HEK293 (cell line): Measurements from ENCODE around the gene RALGAPA2.

Experiments used
- CTCF ChIA-PET: fragments of 350-600 bp; formaldehyde crosslinking; extraction: SDS; loops from one replicate; lab custom pipeline; 2021; ENCODE audit warnings: antibody characterized with exemption; lab: Yijun Ruan, JAX
- POLR2A ChIA-PET: fragments of 300-600 bp; formaldehyde crosslinking; extraction: SDS; loops from one replicate; lab custom pipeline; 2020; ENCODE audit warnings: antibody characterized with exemption, inconsistent platforms; lab: Yijun Ruan, JAX
- H3K27ac ChIP-seq: fragments of 200-500 bp; sonication (Bioruptor generic); 2 replicates; pipeline ENCODE4 v1.5.1; 2014; ENCODE audit warnings: low read depth, low read length, control low read depth, inconsistent platforms; ENCODE audit errors: extremely low read depth
- H3K36me3 ChIP-seq, 2 experiments: fragments of 200-500 bp in 1 of 2; sonication (Bioruptor generic) in 1 of 2; 1 replicate in 1 of 2; 2 replicates in 1 of 2; pipeline ENCODE4 v1.5.1; 2014 to 2017; ENCODE audit warnings: inconsistent platforms in 2 of 2, low read length in 2 of 2; ENCODE audit not compliant: control insufficient read depth in 2 of 2, insufficient read depth in 1 of 2
- H3K4me1 ChIP-seq: fragments of 200-500 bp; sonication (Bioruptor generic); 2 replicates; pipeline ENCODE4 v1.5.1; 2014; ENCODE audit warnings: mild to moderate bottlenecking, low read length, inconsistent platforms; ENCODE audit not compliant: control insufficient read depth, insufficient read depth
- H3K4me3 ChIP-seq: 2 replicates; pipeline ENCODE4 v1.5.1; 2011; ENCODE audit warnings: low read depth, mild to moderate bottlenecking, control low read depth, low read length, moderate library complexity
- H3K9me3 ChIP-seq: fragments of 200-500 bp; sonication (Bioruptor generic); 2 replicates; pipeline ENCODE4 v1.5.1; 2014; ENCODE audit warnings: low read depth, low read length, inconsistent platforms; ENCODE audit not compliant: control insufficient read depth, insufficient read depth
- IKZF3 ChIP-seq: fragments of 450-650 bp; IDR thresholded peaks from 2 replicates; pipeline ENCODE4 v1.5.0; 2018; ENCODE audit warnings: missing biosample characterization, mild to moderate bottlenecking, missing genetic modification characterization, moderate library complexity
- MZF1 ChIP-seq: fragments of 450-650 bp; formaldehyde crosslinking; IDR thresholded peaks from 2 replicates; pipeline ENCODE4 v1.5.1; 2017; ENCODE audit warnings: missing biosample characterization, missing genetic modification characterization, borderline replicate concordance
- TRIM28 ChIP-seq: IDR thresholded peaks from 2 replicates; pipeline ENCODE4 v1.6.1; 2011; ENCODE audit warnings: low read length, control low read depth, borderline replicate concordance
- ZBTB1 ChIP-seq: fragments of 450-650 bp; formaldehyde crosslinking; IDR thresholded peaks from 2 replicates; pipeline ENCODE4 v1.5.1; 2016; ENCODE audit warnings: missing biosample characterization, missing genetic modification characterization
- ZBTB11 ChIP-seq: fragments of 450-650 bp; formaldehyde crosslinking; conservative IDR thresholded peaks from 2 replicates; pipeline ENCODE4 v1.5.1; 2016; ENCODE audit warnings: low read depth, missing biosample characterization, missing genetic modification characterization
- ZFHX2 ChIP-seq: fragments of 450-650 bp; formaldehyde crosslinking; conservative IDR thresholded peaks from 2 replicates; pipeline ENCODE4 v1.5.1; 2016; ENCODE audit warnings: missing biosample characterization, missing genetic modification characterization
- ZNF133 ChIP-seq: fragments of 450-650 bp; formaldehyde crosslinking; IDR thresholded peaks from 2 replicates; pipeline ENCODE4 v1.5.1; 2016; ENCODE audit warnings: missing biosample characterization, missing genetic modification characterization
- ZNF366 ChIP-seq: fragments of 450-650 bp; formaldehyde crosslinking; conservative IDR thresholded peaks from 2 replicates; pipeline ENCODE4 v1.5.1; 2016; ENCODE audit warnings: missing biosample characterization, missing genetic modification characterization
- ZNF37A ChIP-seq: fragments of 450-650 bp; IDR thresholded peaks from 2 replicates; pipeline ENCODE4 v1.5.1; 2018; ENCODE audit warnings: missing biosample characterization, missing genetic modification characterization
- ZNF449 ChIP-seq: fragments of 450-650 bp; formaldehyde crosslinking; IDR thresholded peaks from 2 replicates; pipeline ENCODE4 v1.5.1; 2017; ENCODE audit warnings: missing biosample characterization, mild to moderate bottlenecking, missing genetic modification characterization, moderate library complexity
- ZNF580 ChIP-seq: fragments of 450-650 bp; formaldehyde crosslinking; IDR thresholded peaks from 2 replicates; pipeline ENCODE4 v1.5.1; 2016; ENCODE audit warnings: missing biosample characterization, missing genetic modification characterization
- ZNF596 ChIP-seq: fragments of 450-650 bp; IDR thresholded peaks from 2 replicates; pipeline ENCODE4 v1.5.0; 2018; ENCODE audit warnings: missing biosample characterization, mild to moderate bottlenecking, missing genetic modification characterization, moderate library complexity
- ZNF610 ChIP-seq: fragments of 450-650 bp; formaldehyde crosslinking; IDR thresholded peaks from 2 replicates; pipeline ENCODE4 v1.5.1; 2016; ENCODE audit warnings: missing biosample characterization, missing genetic modification characterization, borderline replicate concordance
- ZNF626 ChIP-seq: fragments of 450-650 bp; sonication (Bioruptor Pico); formaldehyde crosslinking; IDR thresholded peaks from 2 replicates; pipeline ENCODE4 v1.5.1; 2018; ENCODE audit warnings: missing biosample characterization, missing genetic modification characterization, inconsistent platforms
- ZNF639 ChIP-seq: fragments of 450-650 bp; formaldehyde crosslinking; IDR thresholded peaks from 2 replicates; pipeline ENCODE4 v1.5.1; 2016; ENCODE audit warnings: missing biosample characterization, missing genetic modification characterization
- ZNF792 ChIP-seq: fragments of 450-650 bp; formaldehyde crosslinking; IDR thresholded peaks from 2 replicates; pipeline ENCODE4 v1.5.1; 2016; ENCODE audit warnings: missing biosample characterization, missing genetic modification characterization
- ZSCAN16 ChIP-seq: fragments of 450-650 bp; formaldehyde crosslinking; IDR thresholded peaks from 2 replicates; pipeline ENCODE4 v1.5.1; 2016; ENCODE audit warnings: missing biosample characterization, missing genetic modification characterization
- TF ChIP-seq, protein P1 (sequence below): fragments of 450-650 bp; formaldehyde crosslinking; IDR thresholded peaks from 2 replicates; pipeline ENCODE4 v1.5.0; 2017; ENCODE audit warnings: missing biosample characterization, missing genetic modification characterization, borderline replicate concordance
- TF ChIP-seq, protein P2 (sequence below): fragments of 450-650 bp; formaldehyde crosslinking; IDR thresholded peaks from 2 replicates; pipeline ENCODE4 v1.5.1; 2017; ENCODE audit warnings: missing biosample characterization, missing genetic modification characterization

Gene RALGAPA2

GRCh38 chr20:20517296-20517695 is 195.1 kb downstream of the RALGAPA2 start:
- ChIA-PET POLR2A (no interaction called here), CTCF (no interaction called here)
- no peak overlapping the region for H3K4me3 ChIP-seq
- TF ChIP-seq, protein P1, sequence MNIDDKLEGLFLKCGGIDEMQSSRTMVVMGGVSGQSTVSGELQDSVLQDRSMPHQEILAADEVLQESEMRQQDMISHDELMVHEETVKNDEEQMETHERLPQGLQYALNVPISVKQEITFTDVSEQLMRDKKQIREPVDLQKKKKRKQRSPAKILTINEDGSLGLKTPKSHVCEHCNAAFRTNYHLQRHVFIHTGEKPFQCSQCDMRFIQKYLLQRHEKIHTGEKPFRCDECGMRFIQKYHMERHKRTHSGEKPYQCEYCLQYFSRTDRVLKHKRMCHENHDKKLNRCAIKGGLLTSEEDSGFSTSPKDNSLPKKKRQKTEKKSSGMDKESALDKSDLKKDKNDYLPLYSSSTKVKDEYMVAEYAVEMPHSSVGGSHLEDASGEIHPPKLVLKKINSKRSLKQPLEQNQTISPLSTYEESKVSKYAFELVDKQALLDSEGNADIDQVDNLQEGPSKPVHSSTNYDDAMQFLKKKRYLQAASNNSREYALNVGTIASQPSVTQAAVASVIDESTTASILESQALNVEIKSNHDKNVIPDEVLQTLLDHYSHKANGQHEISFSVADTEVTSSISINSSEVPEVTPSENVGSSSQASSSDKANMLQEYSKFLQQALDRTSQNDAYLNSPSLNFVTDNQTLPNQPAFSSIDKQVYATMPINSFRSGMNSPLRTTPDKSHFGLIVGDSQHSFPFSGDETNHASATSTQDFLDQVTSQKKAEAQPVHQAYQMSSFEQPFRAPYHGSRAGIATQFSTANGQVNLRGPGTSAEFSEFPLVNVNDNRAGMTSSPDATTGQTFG: no peak
- TF ChIP-seq ZSCAN16 (no peak), ZNF449 (no peak), ZNF37A (tag by site-specific recombination) (no peak), ZBTB11 (no peak), ZNF610 (tag by site-specific recombination) (no peak), ZNF626 (tag by site-specific recombination) (no peak), ZNF792 (tag by site-specific recombination) (no peak), ZNF639 (tag by site-specific recombination) (no peak), ZBTB1 (tag by site-specific recombination) (no peak), MZF1 (tag by site-specific recombination) (no peak), IKZF3 (tag by site-specific recombination) (no peak), ZNF596 (tag by site-specific recombination) (no peak), TRIM28 (no peak), ZFHX2 (tag by site-specific recombination) (no peak), ZNF580 (tag by site-specific recombination) (no peak), ZNF133 (tag by site-specific recombination) (no peak), ZNF366 (tag by site-specific recombination) (no peak)
- TF ChIP-seq, protein P2, sequence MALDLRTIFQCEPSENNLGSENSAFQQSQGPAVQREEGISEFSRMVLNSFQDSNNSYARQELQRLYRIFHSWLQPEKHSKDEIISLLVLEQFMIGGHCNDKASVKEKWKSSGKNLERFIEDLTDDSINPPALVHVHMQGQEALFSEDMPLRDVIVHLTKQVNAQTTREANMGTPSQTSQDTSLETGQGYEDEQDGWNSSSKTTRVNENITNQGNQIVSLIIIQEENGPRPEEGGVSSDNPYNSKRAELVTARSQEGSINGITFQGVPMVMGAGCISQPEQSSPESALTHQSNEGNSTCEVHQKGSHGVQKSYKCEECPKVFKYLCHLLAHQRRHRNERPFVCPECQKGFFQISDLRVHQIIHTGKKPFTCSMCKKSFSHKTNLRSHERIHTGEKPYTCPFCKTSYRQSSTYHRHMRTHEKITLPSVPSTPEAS (tag by site-specific recombination): no peak
- no peaks in the 10 kb centered on the region for H3K9me3 ChIP-seq
- no peak overlapping the region for H3K27ac ChIP-seq
- H3K36me3 ChIP-seq: peaks cover 0 to 38% of the 10 kb centered on the region in 2 experiments; a peak in 1 of 3 replicates
- H3K4me1 ChIP-seq: no peaks in the 10 kb centered on the region
